Measurements from ENCODE around the gene LSMEM2.
A peak's percentile ranks its signal among the peaks of the same experiment; 100 is the strongest.
"Not testable (repeated sequence)": the region's sequence is repeated elsewhere in the genome, so short reads cannot be mapped to it uniquely, and the experiment has no call there.

Gene LSMEM2

GRCh38 chr3:50284121-50284520 lies 5.2 kb downstream of the LSMEM2 start:
- not testable (repeated sequence) for H2AFZ ChIP-seq (ENCODE audit: low read length, unreplicated experiment); H3K36me3 ChIP-seq (ENCODE audit: insufficient read depth, low read length); H3K4me1 ChIP-seq (ENCODE audit: control insufficient read depth, insufficient read depth, low read length, unreplicated experiment); H3K4me3 ChIP-seq (ENCODE audit: low read depth, low read length); H3K27ac ChIP-seq (ENCODE audit: low read depth, low read length); H3K79me2 ChIP-seq (ENCODE audit: control insufficient read depth, insufficient read depth, low read length, unreplicated experiment); H3K27me3 ChIP-seq (ENCODE audit: insufficient read depth, low read length)

GRCh38 chr3:50286322-50287227 lies 7.7 kb downstream of the LSMEM2 start:
- no peak overlapping the region for H2AFZ ChIP-seq (ENCODE audit: low read length, unreplicated experiment)
- H3K79me2 ChIP-seq (ENCODE audit: control insufficient read depth, insufficient read depth, low read length, unreplicated experiment) = peaks cover 23% of the 10 kb centered on the region
- no peak overlapping the region for H3K27ac ChIP-seq (ENCODE audit: low read depth, low read length)
- H3K36me3 ChIP-seq (ENCODE audit: insufficient read depth, low read length) = no peaks in the 10 kb centered on the region; the same call in 1 of the 2 replicates
- no peak overlapping the region for H3K4me3 ChIP-seq (ENCODE audit: low read depth, low read length)
- H3K4me1 ChIP-seq (ENCODE audit: control insufficient read depth, insufficient read depth, low read length, unreplicated experiment) = no peaks in the 10 kb centered on the region
- no peaks in the 10 kb centered on the region for H3K27me3 ChIP-seq (ENCODE audit: insufficient read depth, low read length)

DNA sequence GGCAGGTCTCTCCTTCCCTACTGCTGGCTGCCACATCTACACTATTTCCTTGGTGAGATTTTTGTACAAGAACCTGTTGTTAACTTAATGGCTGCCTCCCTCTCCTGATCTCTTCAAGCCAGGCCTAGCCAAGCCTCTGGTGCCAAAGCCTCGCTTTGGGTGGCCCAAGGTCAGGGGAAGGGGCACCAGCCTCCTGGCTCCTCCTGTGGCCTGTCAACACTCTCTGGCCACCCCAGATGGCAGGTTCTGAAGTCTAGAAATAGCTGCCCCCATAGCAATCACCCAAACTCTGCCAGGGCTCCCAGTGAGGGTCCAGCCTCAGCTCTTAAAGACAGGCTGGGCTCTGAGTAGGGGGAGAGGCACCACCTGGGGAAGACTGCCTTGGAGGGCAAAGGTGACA lies 8.4 kb downstream of the LSMEM2 start:
- no peak overlapping the region for H2AFZ ChIP-seq (ENCODE audit: low read length, unreplicated experiment)
- H3K27me3 ChIP-seq (ENCODE audit: insufficient read depth, low read length) = no peaks in the 10 kb centered on the region
- no peak overlapping the region for H3K27ac ChIP-seq (ENCODE audit: low read depth, low read length)
- H3K4me1 ChIP-seq (ENCODE audit: control insufficient read depth, insufficient read depth, low read length, unreplicated experiment) = no peaks in the 10 kb centered on the region
- no peak overlapping the region for H3K4me3 ChIP-seq (ENCODE audit: low read depth, low read length)
- peaks cover 29% of the 10 kb centered on the region for H3K79me2 ChIP-seq (ENCODE audit: control insufficient read depth, insufficient read depth, low read length, unreplicated experiment)
- no peaks in the 10 kb centered on the region; the same call in 1 of the 2 replicates for H3K36me3 ChIP-seq (ENCODE audit: insufficient read depth, low read length)

GRCh38 chr3:50288387-50289007 lies 9.6 kb downstream of the LSMEM2 start:
- no peak overlapping the region for H2AFZ ChIP-seq (ENCODE audit: low read length, unreplicated experiment)
- H3K27me3 ChIP-seq (ENCODE audit: insufficient read depth, low read length) = no peaks in the 10 kb centered on the region
- no peak overlapping the region for H3K27ac ChIP-seq (ENCODE audit: low read depth, low read length)
- H3K36me3 ChIP-seq (ENCODE audit: insufficient read depth, low read length) = no peaks in the 10 kb centered on the region; the same call in 1 of the 2 replicates
- peaks cover 29% of the 10 kb centered on the region for H3K79me2 ChIP-seq (ENCODE audit: control insufficient read depth, insufficient read depth, low read length, unreplicated experiment)
- H3K4me1 ChIP-seq (ENCODE audit: control insufficient read depth, insufficient read depth, low read length, unreplicated experiment) = peaks cover 6% of the 10 kb centered on the region
- no peak overlapping the region for H3K4me3 ChIP-seq (ENCODE audit: low read depth, low read length)

GRCh38 chr3:50289130-50289529 lies 10.2 kb downstream of the LSMEM2 start:
- H2AFZ ChIP-seq (ENCODE audit: low read length, unreplicated experiment) = no peak overlapping the region
- H3K27me3 ChIP-seq (ENCODE audit: insufficient read depth, low read length) = no peaks in the 10 kb centered on the region
- no peak overlapping the region for H3K4me3 ChIP-seq (ENCODE audit: low read depth, low read length)
- peaks cover 6% of the 10 kb centered on the region for H3K4me1 ChIP-seq (ENCODE audit: control insufficient read depth, insufficient read depth, low read length, unreplicated experiment)
- no peak overlapping the region for H3K27ac ChIP-seq (ENCODE audit: low read depth, low read length)
- H3K79me2 ChIP-seq (ENCODE audit: control insufficient read depth, insufficient read depth, low read length, unreplicated experiment) = peaks cover 29% of the 10 kb centered on the region
- no peaks in the 10 kb centered on the region; the same call in 1 of the 2 replicates for H3K36me3 ChIP-seq (ENCODE audit: insufficient read depth, low read length)

- H3K36me3 ChIP-seq (ENCODE audit: insufficient read depth, low read length) = no peaks in the 10 kb centered on the region; the same call in 1 of the 2 replicates
- peak overlapping the region; percentile 96; the same call in 1 of the 2 replicates for H3K4me3 ChIP-seq (ENCODE audit: low read depth, low read length)
- no peaks in the 10 kb centered on the region for H3K27me3 ChIP-seq (ENCODE audit: insufficient read depth, low read length)
- no peak overlapping the region for H3K27ac ChIP-seq (ENCODE audit: low read depth, low read length)
- peaks cover 29% of the 10 kb centered on the region for H3K79me2 ChIP-seq (ENCODE audit: control insufficient read depth, insufficient read depth, low read length, unreplicated experiment)
- H3K4me1 ChIP-seq (ENCODE audit: control insufficient read depth, insufficient read depth, low read length, unreplicated experiment) = peaks cover 6% of the 10 kb centered on the region
- H2AFZ ChIP-seq (ENCODE audit: low read length, unreplicated experiment) = no peak overlapping the region
These were observed 11.3 kb downstream of the LSMEM2 start for GRCh38 chr3:50290161-50290641.

- Histone ChIP-seq H2AFZ (ENCODE audit: low read length, unreplicated experiment) (peak within 1 kb of the TSS; percentile 7), H3K4me3 (ENCODE audit: low read depth, low read length) (peak within 1 kb of the TSS; percentile 96), H3K79me2 (ENCODE audit: control insufficient read depth, insufficient read depth, low read length, unreplicated experiment) (peaks cover 29% of the 10 kb centered on the region), H3K36me3 (ENCODE audit: insufficient read depth, low read length) (no peaks in the 10 kb centered on the region; the same call in 1 of the 2 replicates), H3K27me3 (ENCODE audit: insufficient read depth, low read length) (no peaks in the 10 kb centered on the region), H3K27ac (ENCODE audit: low read depth, low read length) (peak within 1 kb of the TSS; percentile 79), H3K4me1 (ENCODE audit: control insufficient read depth, insufficient read depth, low read length, unreplicated experiment) (peaks cover 6% of the 10 kb centered on the region)
These were observed 13.5 kb downstream of the LSMEM2 start, which contains the start of gene IFRD2 for GRCh38 chr3:50292159-50293078. IFRD2 (minus strand) TSS chr3:50292429; CDS start chr3:50292274, 155 bp downstream.

DNA sequence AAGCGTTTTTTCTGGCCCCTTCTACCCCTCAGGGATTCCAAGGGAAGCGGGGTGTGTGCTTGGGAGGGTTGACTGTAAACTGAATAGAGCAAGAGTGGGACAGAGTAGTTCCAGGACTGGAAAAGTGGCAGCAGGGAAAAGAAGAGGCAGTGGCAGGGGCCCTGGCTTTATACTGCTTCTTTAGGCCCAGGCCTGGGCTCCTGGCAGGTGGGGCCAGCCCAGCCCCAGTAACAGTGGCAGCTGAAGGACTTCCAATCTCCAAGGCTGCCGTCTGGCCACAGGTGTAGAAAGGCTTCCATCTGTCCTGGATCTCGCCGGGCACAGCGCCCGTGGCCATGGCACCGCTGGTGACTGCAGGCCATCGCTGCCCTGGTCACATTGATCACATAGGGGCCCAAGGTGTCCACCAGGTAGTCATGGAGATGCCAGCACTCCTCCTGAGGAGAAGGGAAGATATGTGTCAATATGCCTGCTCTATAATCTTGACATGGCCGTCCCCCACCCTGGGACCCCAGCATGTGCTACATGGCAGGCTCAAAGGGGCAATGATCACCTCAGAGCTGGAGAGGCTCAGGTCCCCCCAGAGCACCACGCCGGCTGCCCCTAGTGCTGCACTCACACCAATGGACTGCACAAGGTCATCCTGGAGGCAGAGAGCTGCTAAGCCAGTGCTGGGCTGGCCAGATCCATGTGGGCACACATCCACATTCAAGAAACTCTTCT lies 14.4 kb downstream of the LSMEM2 start:
- Histone ChIP-seq H3K27ac (ENCODE audit: low read depth, low read length) (peak overlapping the region; percentile 12; the same call in 1 of the 2 replicates), H3K4me1 (ENCODE audit: control insufficient read depth, insufficient read depth, low read length, unreplicated experiment) (peaks cover 9% of the 10 kb centered on the region), H3K36me3 (ENCODE audit: insufficient read depth, low read length) (no peaks in the 10 kb centered on the region; the same call in 1 of the 2 replicates), H2AFZ (ENCODE audit: low read length, unreplicated experiment) (peak overlapping the region; percentile 7), H3K4me3 (ENCODE audit: low read depth, low read length) (peak overlapping the region; percentile 96; the same call in 1 of the 2 replicates), H3K27me3 (ENCODE audit: insufficient read depth, low read length) (no peaks in the 10 kb centered on the region), H3K79me2 (ENCODE audit: control insufficient read depth, insufficient read depth, low read length, unreplicated experiment) (peaks cover 29% of the 10 kb centered on the region)

DNA sequence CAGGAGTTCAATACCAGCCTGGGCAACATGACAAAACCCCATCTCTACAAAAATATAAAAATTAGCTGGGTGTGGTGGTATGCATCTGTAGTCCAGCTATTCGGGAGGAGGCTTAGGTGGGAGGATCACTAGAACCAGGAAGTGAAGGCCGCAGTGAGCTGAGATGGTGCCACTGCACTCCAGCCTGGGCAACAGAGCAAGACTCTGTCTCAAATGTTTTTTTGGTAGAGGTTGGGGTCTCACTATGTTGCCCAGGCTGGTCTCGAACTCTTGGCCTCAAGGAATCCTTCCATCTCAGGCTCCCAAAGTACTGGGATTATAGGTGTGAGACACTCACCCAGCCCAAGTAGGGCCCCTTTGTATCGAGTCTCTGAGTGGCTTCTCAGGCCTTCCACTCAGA lies 15.2 kb downstream of the LSMEM2 start:
- Histone ChIP-seq H3K36me3 (ENCODE audit: insufficient read depth, low read length) (no peaks in the 10 kb centered on the region; the same call in 1 of the 2 replicates), H3K27ac (ENCODE audit: low read depth, low read length) (no peak overlapping the region), H2AFZ (ENCODE audit: low read length, unreplicated experiment) (no peak overlapping the region), H3K27me3 (ENCODE audit: insufficient read depth, low read length) (no peaks in the 10 kb centered on the region), H3K79me2 (ENCODE audit: control insufficient read depth, insufficient read depth, low read length, unreplicated experiment) (peaks cover 32% of the 10 kb centered on the region), H3K4me1 (ENCODE audit: control insufficient read depth, insufficient read depth, low read length, unreplicated experiment) (peaks cover 10% of the 10 kb centered on the region), H3K4me3 (ENCODE audit: low read depth, low read length) (no peak overlapping the region)

Data from ACC112 (cell line).